ENCODE results near the gene PAQR5. TPM values are rescaled to one million over a fixed set of nuclear protein-coding genes. Genes with fewer than 3 reads are reported as not detected.
"Not testable (repeated sequence)": the region's sequence is repeated elsewhere in the genome, so short reads cannot be mapped to it uniquely, and the experiment has no call there.

PAQR5 gene
- total RNA-seq, 4 donors from 2014 or later, result 3.0 to 8.1 (median 3.9) TPM

GRCh38 chr15:69338535-69339213, 40.0 kb downstream of the PAQR5 start:
- WGBS, 2 donors, result 88 to 95% methylated on average over 8 of the region's 8 CpGs
- DNase-seq (ENCODE audit: low spot score in 2 of 2), result no peak
- no peaks in the 10 kb centered on the region for H3K36me3 ChIP-seq
- no peak for TF ChIP-seq CTCF (IDR thresholded peaks at IDR 0.05)
- TF ChIP-seq POLR2A (IDR thresholded peaks at IDR 0.05), result no peak
- TF ChIP-seq EP300 (IDR thresholded peaks at IDR 0.05), result no peak
- no peaks in the 10 kb centered on the region for H3K9me3 ChIP-seq
- no peak overlapping the region for H3K27ac ChIP-seq
- no peaks in the 10 kb centered on the region for H3K27me3 ChIP-seq
- no peak overlapping the region for H3K4me3 ChIP-seq
- no peaks in the 10 kb centered on the region for H3K4me1 ChIP-seq

GRCh38 chr15:69339214-69339543, 40.5 kb downstream of the PAQR5 start:
- H3K27ac ChIP-seq; H3K36me3 ChIP-seq; H3K4me3 ChIP-seq; DNase-seq (ENCODE audit: low spot score in 2 of 2); H3K4me1 ChIP-seq; H3K27me3 ChIP-seq; H3K9me3 ChIP-seq: not testable (repeated sequence)
- 92 to 96% methylated on average over 6 of the region's 6 CpGs for WGBS, 2 donors

GRCh38 chr15:69340243-69340900, 41.7 kb downstream of the PAQR5 start:
- WGBS, 2 donors, result 61 to 63% methylated on average over 7 of the region's 7 CpGs
- H3K4me1 ChIP-seq, result no peaks in the 10 kb centered on the region
- H3K27ac ChIP-seq, result no peak overlapping the region
- TF ChIP-seq EP300 (IDR thresholded peaks at IDR 0.05), result no peak
- TF ChIP-seq CTCF (IDR thresholded peaks at IDR 0.05), result no peak
- TF ChIP-seq POLR2A (IDR thresholded peaks at IDR 0.05), result no peak
- no peaks in the 10 kb centered on the region for H3K9me3 ChIP-seq
- DNase-seq (ENCODE audit: low spot score in 2 of 2), result no peak
- H3K27me3 ChIP-seq, result no peaks in the 10 kb centered on the region
- no peak overlapping the region for H3K4me3 ChIP-seq
- H3K36me3 ChIP-seq, result no peaks in the 10 kb centered on the region

- H3K27ac ChIP-seq, result no peak overlapping the region
- no peaks in the 10 kb centered on the region for H3K9me3 ChIP-seq
- H3K36me3 ChIP-seq, result no peaks in the 10 kb centered on the region
- H3K4me3 ChIP-seq, result no peak overlapping the region
- 97 to 98% methylated on average over 3 of the region's 3 CpGs for WGBS, 2 donors
- TF ChIP-seq CTCF (IDR thresholded peaks at IDR 0.05), result no peak
- no peak for TF ChIP-seq EP300 (IDR thresholded peaks at IDR 0.05)
- TF ChIP-seq POLR2A (IDR thresholded peaks at IDR 0.05), result no peak
- no peaks in the 10 kb centered on the region for H3K27me3 ChIP-seq
- no peak for DNase-seq (ENCODE audit: low spot score in 2 of 2)
- H3K4me1 ChIP-seq, result no peaks in the 10 kb centered on the region
Observed at GRCh38 chr15:69341356-69341755, 42.6 kb downstream of the PAQR5 start.

GRCh38 chr15:69342460-69343076, 43.9 kb downstream of the PAQR5 start:
- H3K4me1 ChIP-seq, result no peaks in the 10 kb centered on the region

More at GRCh38 chr15:69342460-69343076, 43.9 kb downstream of the PAQR5 start:
- Histone ChIP-seq H3K27ac (no peak overlapping the region), H3K27me3 (no peaks in the 10 kb centered on the region), H3K4me3 (no peak overlapping the region), H3K9me3 (no peaks in the 10 kb centered on the region), H3K36me3 (no peaks in the 10 kb centered on the region)
- no peak for TF ChIP-seq CTCF (IDR thresholded peaks at IDR 0.05)
- TF ChIP-seq POLR2A (IDR thresholded peaks at IDR 0.05), result no peak
- TF ChIP-seq EP300 (IDR thresholded peaks at IDR 0.05), result no peak
- WGBS, 2 donors, result 63 to 76% methylated on average over 3 of the region's 3 CpGs
- DNase-seq (ENCODE audit: low spot score in 2 of 2), result no peak
